ENCODE results near the gene PLLP.

Gene PLLP

DNA sequence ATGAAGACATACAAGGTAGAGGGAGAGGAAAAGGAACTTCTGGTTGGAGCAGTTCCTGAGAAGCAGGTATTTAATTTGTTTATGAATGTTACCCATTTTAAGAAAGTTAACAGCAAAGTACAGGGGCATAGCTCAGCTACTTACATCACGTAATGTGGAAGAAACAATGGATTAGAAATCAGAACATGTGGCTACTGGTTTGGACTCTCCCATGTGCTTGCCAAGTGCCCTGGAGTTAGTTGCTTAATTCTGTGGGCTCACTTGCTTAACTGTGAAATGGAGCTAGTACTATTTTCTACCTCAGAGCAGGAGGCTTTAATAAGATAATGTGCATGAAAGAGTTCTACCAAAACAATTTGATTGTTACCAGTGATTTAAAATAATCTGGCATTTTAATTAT lies 71.0 kb downstream of the PLLP start:
- DNase-seq = no peak

GRCh38 chr16:57209780-57210179 lies 74.7 kb downstream of the PLLP start:
- DNase-seq = no peak

GRCh38 chr16:57208926-57209325 lies 75.5 kb downstream of the PLLP start:
- no peak for DNase-seq
